Activated CD4-positive, CD25-positive, alpha-beta regulatory T cell treated with anti-CD3 and anti-CD28 coated beads, Interleukin-2, amount 50 U/mL, for 16 hours (primary cell): Measurements from ENCODE around the gene HEXIM2.
A peak's percentile ranks its signal among the peaks of the same experiment; 100 is the strongest.

Experiments used
- DNase-seq: peaks from one replicate; pipeline ENCODE4 v3.0.0-alpha.2; 2020; ENCODE audit warnings: low read depth, low spot score

Gene HEXIM2

GRCh38 chr17:45143767-45144198 is 17.9 kb upstream of the HEXIM2 start:
- no peak for DNase-seq

GRCh38 chr17:45144199-45145034 is 17.3 kb upstream of the HEXIM2 start:
- no peak for DNase-seq

GRCh38 chr17:45145035-45145389 is 16.7 kb upstream of the HEXIM2 start:
- DNase-seq = no peak

- no peak for DNase-seq
Observed at GRCh38 chr17:45146166-45146565, 15.5 kb upstream of the HEXIM2 start.

- DNase-seq = no peak
Observed at GRCh38 chr17:45146592-45146889, 15.1 kb upstream of the HEXIM2 start.

- no peak for DNase-seq
Observed at GRCh38 chr17:45146890-45147580, 14.6 kb upstream of the HEXIM2 start.

GRCh38 chr17:45147581-45148182 is 14.0 kb upstream of the HEXIM2 start:
- peak; percentile 54 for DNase-seq

GRCh38 chr17:45148183-45149036 is 13.3 kb upstream of the HEXIM2 start, which contains the start of gene HEXIM1:
HEXIM1 (plus strand) TSS chr17:45148475; CDS start chr17:45149191, 716 bp downstream.
- DNase-seq = peak; percentile 99

GRCh38 chr17:45149037-45149668 is 12.5 kb upstream of the HEXIM2 start:
- peak; percentile 65 for DNase-seq

- no peak for DNase-seq
Observed at GRCh38 chr17:45149669-45150664, 11.7 kb upstream of the HEXIM2 start.

- DNase-seq = no peak
Observed at GRCh38 chr17:45150911-45151809, 10.5 kb upstream of the HEXIM2 start.

GRCh38 chr17:45155029-45155428 is 6.6 kb upstream of the HEXIM2 start:
- no peak for DNase-seq

- no peak for DNase-seq
Observed at GRCh38 chr17:45155483-45155882, 6.2 kb upstream of the HEXIM2 start.

GRCh38 chr17:45156242-45156641 is 5.4 kb upstream of the HEXIM2 start:
- no peak for DNase-seq

- DNase-seq = peak; percentile 31
Observed at GRCh38 chr17:45160447-45161287, 1.0 kb upstream of the HEXIM2 start.

GRCh38 chr17:45162025-45162687 is 481 bp downstream of the HEXIM2 start:
- DNase-seq = no peak

- no peak for DNase-seq
Observed at GRCh38 chr17:45164734-45165269, 3.1 kb downstream of the HEXIM2 start.
